ENCODE measurements around the gene ALLC. TPM values are rescaled to one million over a fixed set of nuclear protein-coding genes. Genes with fewer than 3 reads are reported as not detected.

The ALLC gene
- total RNA-seq, 1 donor from 2014 or later: not detected

DNA sequence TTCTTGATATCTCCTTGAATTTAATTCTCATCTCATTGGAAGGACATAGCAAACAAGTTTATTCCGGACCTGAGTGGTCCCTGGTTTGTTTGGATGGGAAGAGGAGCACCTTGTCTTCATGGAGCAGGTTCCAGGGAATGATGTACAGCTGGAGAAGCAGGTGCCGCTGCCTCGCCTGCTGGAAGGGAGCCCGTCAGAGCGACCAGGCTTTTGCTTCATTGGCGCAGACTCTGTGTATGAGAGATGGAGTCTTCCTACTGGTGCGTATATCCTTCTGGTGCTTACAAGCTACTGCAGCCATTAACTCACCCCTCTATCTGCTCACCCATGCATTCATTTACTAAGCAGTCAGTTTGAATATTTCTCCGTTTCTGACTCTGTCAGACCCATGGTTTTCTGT is 11.6 kb upstream of the ALLC start:
- Histone ChIP-seq H3K4me1 (ENCODE audit: control insufficient read depth in 3 of 3, insufficient read depth in 3 of 3, low read length in 3 of 3) (peaks cover under 1 to 8% (median 6%) of the 10 kb centered on the region in 3 donors), H3K27ac (ENCODE audit: low read depth, low read length) (no peak overlapping the region), H3K27me3 (ENCODE audit: control insufficient read depth in 3 of 3, insufficient read depth in 3 of 3, low read length in 3 of 3) (peaks cover 4 to 14% (median 7%) of the 10 kb centered on the region in 3 donors), H3K9ac (ENCODE audit: low read depth in 1 of 3, low read length in 3 of 3) (no peak overlapping the region), H3K9me3 (ENCODE audit: control insufficient read depth in 3 of 3, low read length in 3 of 3) (no peaks in the 10 kb centered on the region), H3K4me3 (ENCODE audit: low read length in 3 of 3) (no peak overlapping the region), H3K36me3 (ENCODE audit: control insufficient read depth in 3 of 3, insufficient read depth in 3 of 3, low read length in 3 of 3) (no peaks in the 10 kb centered on the region)

DNA sequence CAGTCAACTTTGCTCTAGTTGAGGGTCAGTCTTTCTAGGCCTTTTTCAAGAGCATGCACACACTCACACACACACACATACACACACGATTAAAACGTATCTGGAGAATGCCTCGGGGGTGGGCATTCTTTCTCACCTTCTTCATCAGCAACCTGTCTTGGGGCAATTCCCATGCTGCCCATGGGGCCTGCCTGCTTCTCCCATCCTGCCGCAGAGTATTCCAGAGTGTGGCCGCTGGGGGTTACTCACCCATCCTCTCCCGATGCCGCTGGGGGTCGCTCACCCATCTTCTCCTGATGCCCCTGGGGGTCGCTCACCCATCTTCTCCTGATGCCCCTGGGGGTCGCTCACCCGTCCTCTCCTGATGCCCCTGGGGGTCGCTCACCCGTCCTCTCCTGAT is 10.8 kb upstream of the ALLC start:
- Histone ChIP-seq H3K9me3 (ENCODE audit: control insufficient read depth in 3 of 3, low read length in 3 of 3) (no peaks in the 10 kb centered on the region), H3K36me3 (ENCODE audit: control insufficient read depth in 3 of 3, insufficient read depth in 3 of 3, low read length in 3 of 3) (no peaks in the 10 kb centered on the region), H3K27ac (ENCODE audit: low read depth, low read length) (no peak overlapping the region), H3K4me3 (ENCODE audit: low read length in 3 of 3) (no peak overlapping the region), H3K27me3 (ENCODE audit: control insufficient read depth in 3 of 3, insufficient read depth in 3 of 3, low read length in 3 of 3) (peaks cover 4 to 21% (median 14%) of the 10 kb centered on the region in 3 donors), H3K9ac (ENCODE audit: low read depth in 1 of 3, low read length in 3 of 3) (no peak overlapping the region), H3K4me1 (ENCODE audit: control insufficient read depth in 3 of 3, insufficient read depth in 3 of 3, low read length in 3 of 3) (peaks cover 8 to 14% (median 14%) of the 10 kb centered on the region in 3 donors)

DNA sequence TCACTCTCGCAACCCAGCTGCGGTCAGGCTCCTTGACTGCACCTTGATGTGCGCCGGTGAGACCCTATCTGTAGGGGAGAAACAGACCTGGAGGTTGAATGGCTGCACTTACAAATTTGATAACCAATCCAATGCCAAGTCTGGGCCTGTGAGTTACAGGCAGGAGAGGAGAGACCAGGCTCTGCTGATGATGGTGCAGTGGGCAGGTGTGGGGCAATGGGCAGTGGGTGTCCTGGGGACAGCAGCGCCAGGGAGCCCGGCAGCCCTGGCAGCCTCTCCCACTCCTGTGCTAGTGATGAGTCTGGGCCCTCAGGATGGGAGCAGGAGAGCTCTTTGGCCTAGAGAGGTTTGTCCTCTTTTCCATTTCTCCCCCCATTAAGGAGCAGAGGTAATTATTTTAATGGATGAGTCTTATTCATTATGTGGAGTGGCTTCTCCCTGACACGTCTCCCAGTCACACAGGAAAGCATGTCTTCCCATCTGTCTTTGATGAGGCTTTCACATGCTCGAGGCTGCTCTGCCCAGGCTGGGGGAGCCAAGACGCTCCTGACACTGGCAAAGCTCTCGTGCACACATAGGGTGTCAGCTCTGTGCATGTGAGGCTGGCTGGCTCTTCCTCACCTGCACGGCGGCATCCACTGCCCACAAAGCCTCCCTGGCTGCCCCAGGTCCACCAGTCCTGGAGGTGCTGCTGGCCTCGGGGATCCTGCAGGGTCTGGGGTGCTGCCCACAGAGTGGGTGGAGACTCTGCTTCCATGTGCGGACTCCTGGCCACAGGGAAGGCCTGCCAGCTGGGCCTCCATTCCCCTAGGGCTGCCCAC is 10.0 kb upstream of the ALLC start:
- Histone ChIP-seq H3K27ac (ENCODE audit: low read depth, low read length) (no peak overlapping the region), H3K9me3 (ENCODE audit: control insufficient read depth in 3 of 3, low read length in 3 of 3) (no peaks in the 10 kb centered on the region), H3K36me3 (ENCODE audit: control insufficient read depth in 3 of 3, insufficient read depth in 3 of 3, low read length in 3 of 3) (no peaks in the 10 kb centered on the region), H3K4me1 (ENCODE audit: control insufficient read depth in 3 of 3, insufficient read depth in 3 of 3, low read length in 3 of 3) (peaks cover 9 to 15% (median 14%) of the 10 kb centered on the region in 3 donors), H3K4me3 (ENCODE audit: low read length in 3 of 3) (no peak overlapping the region), H3K27me3 (ENCODE audit: control insufficient read depth in 3 of 3, insufficient read depth in 3 of 3, low read length in 3 of 3) (peaks cover 4 to 27% (median 19%) of the 10 kb centered on the region in 3 donors), H3K9ac (ENCODE audit: low read depth in 1 of 3, low read length in 3 of 3) (no peak overlapping the region)

DNA sequence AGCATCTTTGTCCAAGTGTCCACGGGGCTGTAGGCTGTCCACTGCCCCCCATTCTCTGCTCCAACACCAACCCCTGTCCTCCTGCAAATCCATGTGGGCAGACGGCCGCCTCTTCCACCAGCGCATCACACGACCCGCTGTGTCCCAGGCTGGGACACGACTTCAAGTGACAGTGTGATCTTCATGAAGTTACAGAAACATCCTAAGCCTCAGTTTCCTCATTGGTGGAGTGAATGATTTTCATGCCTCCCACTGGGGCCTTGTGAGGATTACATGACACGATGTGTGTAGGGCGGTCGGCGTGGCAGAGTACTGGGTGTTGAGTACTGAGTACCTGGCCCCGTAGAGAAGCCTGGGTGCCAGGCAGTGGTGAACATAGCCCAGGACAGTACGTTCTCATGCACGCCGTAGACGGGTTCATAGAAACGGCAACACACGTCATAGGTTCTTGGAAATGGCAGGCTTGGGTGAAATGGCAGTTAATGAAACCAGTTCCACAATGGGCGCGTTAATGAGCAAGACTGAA is 9.3 kb upstream of the ALLC start:
- Histone ChIP-seq H3K27ac (ENCODE audit: low read depth, low read length) (no peak overlapping the region), H3K9me3 (ENCODE audit: control insufficient read depth in 3 of 3, low read length in 3 of 3) (no peaks in the 10 kb centered on the region), H3K27me3 (ENCODE audit: control insufficient read depth in 3 of 3, insufficient read depth in 3 of 3, low read length in 3 of 3) (peaks cover 4 to 29% (median 24%) of the 10 kb centered on the region in 3 donors), H3K4me3 (ENCODE audit: low read length in 3 of 3) (no peak overlapping the region), H3K36me3 (ENCODE audit: control insufficient read depth in 3 of 3, insufficient read depth in 3 of 3, low read length in 3 of 3) (no peaks in the 10 kb centered on the region), H3K4me1 (ENCODE audit: control insufficient read depth in 3 of 3, insufficient read depth in 3 of 3, low read length in 3 of 3) (peaks cover 9 to 15% (median 14%) of the 10 kb centered on the region in 3 donors), H3K9ac (ENCODE audit: low read depth in 1 of 3, low read length in 3 of 3) (no peak overlapping the region)

DNA sequence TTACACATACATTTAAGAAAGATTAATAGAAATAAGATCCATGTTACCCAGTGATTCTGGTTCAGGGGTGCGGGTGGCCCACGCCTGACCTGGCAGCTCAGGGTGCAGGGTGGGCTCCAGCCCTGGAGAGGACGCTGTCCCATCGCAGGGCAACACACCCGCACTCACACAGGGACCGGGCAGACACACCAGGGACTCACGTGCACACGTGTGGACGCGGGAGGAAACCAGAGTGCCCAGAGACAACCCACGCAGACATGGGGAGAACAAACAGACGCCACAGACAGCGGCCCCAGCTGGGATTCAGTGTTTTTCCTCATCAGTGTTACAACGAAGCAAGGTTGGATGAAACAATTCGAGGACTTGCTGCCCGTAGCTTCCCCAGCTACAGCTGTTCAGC is 8.4 kb upstream of the ALLC start:
- Histone ChIP-seq H3K27me3 (ENCODE audit: control insufficient read depth in 3 of 3, insufficient read depth in 3 of 3, low read length in 3 of 3) (peaks cover 4 to 31% (median 29%) of the 10 kb centered on the region in 3 donors), H3K36me3 (ENCODE audit: control insufficient read depth in 3 of 3, insufficient read depth in 3 of 3, low read length in 3 of 3) (no peaks in the 10 kb centered on the region), H3K9me3 (ENCODE audit: control insufficient read depth in 3 of 3, low read length in 3 of 3) (no peaks in the 10 kb centered on the region), H3K9ac (ENCODE audit: low read depth in 1 of 3, low read length in 3 of 3) (no peak overlapping the region), H3K4me1 (ENCODE audit: control insufficient read depth in 3 of 3, insufficient read depth in 3 of 3, low read length in 3 of 3) (peaks cover 9 to 15% (median 14%) of the 10 kb centered on the region in 3 donors), H3K4me3 (ENCODE audit: low read length in 3 of 3) (no peak overlapping the region), H3K27ac (ENCODE audit: low read depth, low read length) (no peak overlapping the region)

DNA sequence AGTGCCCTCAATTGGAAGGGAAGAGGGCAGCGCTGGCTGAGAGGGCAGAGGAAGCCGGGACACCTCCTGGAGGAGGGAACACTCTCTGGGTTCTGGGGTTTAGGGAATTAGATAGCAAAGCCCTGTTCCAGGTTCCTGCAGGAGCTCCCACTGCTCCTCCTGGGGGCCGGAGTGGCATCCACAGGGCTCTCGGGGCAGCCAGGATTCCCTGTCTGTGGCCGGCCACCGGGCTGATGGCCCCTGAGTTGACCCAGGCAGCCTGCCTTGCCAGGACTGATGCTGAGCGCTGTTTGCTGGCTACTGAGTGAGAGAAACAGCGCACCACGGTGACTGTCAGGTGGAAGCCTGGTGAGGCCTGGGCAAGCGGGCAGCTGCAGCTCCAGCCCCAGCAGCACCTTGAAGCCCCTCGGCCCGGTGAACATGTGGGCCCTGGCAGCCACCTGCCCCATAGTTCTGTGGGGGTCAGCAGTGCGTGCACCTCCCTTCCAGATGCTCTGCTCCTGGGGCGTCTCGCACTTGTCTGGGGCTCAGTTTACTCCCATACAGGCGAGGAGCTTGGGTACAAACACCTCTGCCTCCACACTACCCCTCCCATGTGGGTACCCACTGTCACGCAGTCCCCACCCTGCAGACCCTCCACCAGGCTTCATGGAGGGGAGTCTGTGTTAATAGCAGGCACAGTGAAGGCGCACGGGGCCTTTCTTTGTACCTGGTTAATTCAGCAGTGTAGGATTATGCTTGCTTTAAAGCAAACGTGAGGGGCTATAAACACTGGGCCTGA is 7.7 kb upstream of the ALLC start:
- peaks cover 4 to 34% (median 29%) of the 10 kb centered on the region in 3 donors for H3K27me3 ChIP-seq (ENCODE audit: control insufficient read depth in 3 of 3, insufficient read depth in 3 of 3, low read length in 3 of 3)
- peaks cover 9 to 15% (median 14%) of the 10 kb centered on the region in 3 donors for H3K4me1 ChIP-seq (ENCODE audit: control insufficient read depth in 3 of 3, insufficient read depth in 3 of 3, low read length in 3 of 3)
- no peak overlapping the region for H3K27ac ChIP-seq (ENCODE audit: low read depth, low read length)
- no peaks in the 10 kb centered on the region for H3K36me3 ChIP-seq (ENCODE audit: control insufficient read depth in 3 of 3, insufficient read depth in 3 of 3, low read length in 3 of 3)
- H3K4me3 ChIP-seq (ENCODE audit: low read length in 3 of 3): no peak overlapping the region
- H3K9me3 ChIP-seq (ENCODE audit: control insufficient read depth in 3 of 3, low read length in 3 of 3): no peaks in the 10 kb centered on the region
- H3K9ac ChIP-seq (ENCODE audit: low read depth in 1 of 3, low read length in 3 of 3): no peak overlapping the region

DNA sequence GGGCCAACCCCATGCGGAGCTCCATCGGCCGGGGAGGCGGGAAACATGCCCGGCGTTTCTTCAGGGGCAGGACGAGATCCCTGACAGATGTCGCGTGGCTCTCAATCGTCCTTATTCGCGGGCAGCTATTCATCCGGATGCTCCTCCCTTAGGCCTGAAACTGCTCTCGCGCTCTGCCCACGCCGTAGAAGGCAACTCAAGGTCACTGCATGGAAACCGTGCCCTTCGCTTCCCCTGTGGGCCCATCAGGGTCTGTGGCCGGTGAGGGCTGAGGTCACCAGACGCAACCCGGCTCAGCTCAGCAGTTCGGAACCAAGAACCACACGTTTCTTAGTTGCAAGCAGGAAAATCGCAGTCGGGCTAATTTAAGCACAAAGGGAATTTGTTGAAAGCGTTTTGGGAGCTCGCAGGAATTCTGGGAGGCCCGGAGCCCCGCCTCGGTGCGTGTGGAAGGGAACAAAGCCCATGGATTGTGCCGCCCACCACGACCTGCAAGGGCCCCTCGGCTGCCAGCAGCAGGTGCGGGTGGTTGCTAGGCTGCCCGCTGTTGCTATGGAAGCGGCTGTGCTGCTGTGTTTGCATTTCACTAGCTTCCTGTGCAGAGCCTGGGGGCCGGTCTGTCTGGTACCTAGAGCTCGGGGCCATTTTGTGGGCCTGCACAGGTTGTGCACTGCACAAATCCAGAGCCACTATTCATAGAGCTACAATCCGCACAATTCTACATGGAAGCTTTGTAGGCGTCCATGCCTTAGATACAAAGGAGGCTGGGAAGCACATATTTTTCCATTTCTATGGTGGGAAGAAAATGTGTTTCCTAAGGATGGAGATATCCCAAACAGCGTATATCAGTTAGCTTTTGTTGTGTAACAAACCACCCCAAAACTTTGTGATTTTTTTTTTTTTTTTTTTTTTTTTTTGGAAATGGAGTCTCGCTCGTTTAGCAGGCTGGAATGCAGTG is 6.0 kb upstream of the ALLC start:
- H3K9ac ChIP-seq (ENCODE audit: low read depth in 1 of 3, low read length in 3 of 3): peak overlapping the region in 2 of 3 donors; percentile 57 to 63
- H3K4me1 ChIP-seq (ENCODE audit: control insufficient read depth in 3 of 3, insufficient read depth in 3 of 3, low read length in 3 of 3): peaks cover 9 to 15% (median 14%) of the 10 kb centered on the region in 3 donors
- peak overlapping the region; percentile 54 to 70 (median 60) for H3K4me3 ChIP-seq (ENCODE audit: low read length in 3 of 3)
- peaks cover 4 to 34% (median 29%) of the 10 kb centered on the region in 3 donors for H3K27me3 ChIP-seq (ENCODE audit: control insufficient read depth in 3 of 3, insufficient read depth in 3 of 3, low read length in 3 of 3)
- no peaks in the 10 kb centered on the region for H3K9me3 ChIP-seq (ENCODE audit: control insufficient read depth in 3 of 3, low read length in 3 of 3)
- no peaks in the 10 kb centered on the region for H3K36me3 ChIP-seq (ENCODE audit: control insufficient read depth in 3 of 3, insufficient read depth in 3 of 3, low read length in 3 of 3)
- H3K27ac ChIP-seq (ENCODE audit: low read depth, low read length): peak overlapping the region; percentile 44

DNA sequence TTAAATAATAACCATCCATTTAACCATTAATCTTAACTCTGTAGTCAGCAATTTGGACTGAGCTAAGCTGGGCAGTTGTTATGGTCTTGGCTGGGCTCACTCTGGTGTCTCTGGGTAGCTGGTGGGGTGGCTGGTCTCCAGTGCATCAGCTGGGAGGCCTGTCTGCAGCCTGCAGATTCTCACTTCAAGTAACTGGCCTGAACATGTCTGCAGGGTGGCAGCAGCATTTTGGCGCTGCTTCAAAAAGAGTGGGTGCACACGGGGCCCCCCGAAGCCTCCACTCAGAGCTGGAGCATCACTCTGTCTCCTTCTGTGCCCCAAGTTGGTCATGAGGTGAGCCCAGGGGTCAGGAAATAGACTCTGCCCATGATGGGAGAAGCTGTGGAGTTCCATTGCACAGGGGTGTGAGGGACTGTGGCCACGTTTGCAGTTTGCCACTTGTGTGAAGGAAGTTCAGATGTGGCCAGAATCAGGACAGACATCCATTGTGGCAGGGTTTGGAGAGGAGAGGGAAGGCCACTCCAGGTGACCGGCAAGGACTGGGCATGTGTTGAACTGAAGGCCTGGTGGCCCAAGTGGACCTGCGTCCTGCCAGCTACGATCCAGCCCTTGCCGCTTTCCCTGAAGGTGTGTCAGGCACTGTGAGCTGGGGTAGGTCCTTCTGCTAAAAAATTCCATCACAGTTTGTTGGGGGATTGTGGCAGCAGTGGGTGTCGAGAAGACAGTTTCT is 4.9 kb upstream of the ALLC start:
- H3K27me3 ChIP-seq (ENCODE audit: control insufficient read depth in 3 of 3, insufficient read depth in 3 of 3, low read length in 3 of 3): peaks cover 4 to 34% (median 28%) of the 10 kb centered on the region in 3 donors
- H3K4me3 ChIP-seq (ENCODE audit: low read length in 3 of 3): no peak overlapping the region
- peaks cover 9 to 15% (median 14%) of the 10 kb centered on the region in 3 donors for H3K4me1 ChIP-seq (ENCODE audit: control insufficient read depth in 3 of 3, insufficient read depth in 3 of 3, low read length in 3 of 3)
- H3K9me3 ChIP-seq (ENCODE audit: control insufficient read depth in 3 of 3, low read length in 3 of 3): no peaks in the 10 kb centered on the region
- no peak overlapping the region for H3K9ac ChIP-seq (ENCODE audit: low read depth in 1 of 3, low read length in 3 of 3)
- H3K36me3 ChIP-seq (ENCODE audit: control insufficient read depth in 3 of 3, insufficient read depth in 3 of 3, low read length in 3 of 3): no peaks in the 10 kb centered on the region
- no peak overlapping the region for H3K27ac ChIP-seq (ENCODE audit: low read depth, low read length)

DNA sequence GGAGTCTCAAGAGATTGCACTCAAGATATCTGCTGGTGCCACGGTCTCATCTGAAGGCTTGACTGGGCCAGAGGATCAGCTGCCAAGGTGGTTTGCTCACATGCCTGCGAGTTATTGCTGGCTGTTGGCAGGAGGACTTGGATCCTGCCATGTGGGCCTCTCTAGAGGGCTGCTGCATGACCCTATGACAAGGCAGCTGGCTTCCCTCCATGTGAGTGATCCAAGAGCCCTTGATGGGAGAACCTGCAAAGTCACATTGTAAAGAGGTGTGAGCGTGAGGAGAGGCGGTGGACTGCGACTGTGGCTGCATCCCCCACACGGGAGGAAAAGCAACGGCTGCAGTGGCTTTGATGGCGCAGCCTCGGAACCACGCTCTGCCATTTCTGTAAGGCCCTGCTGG is 4.0 kb upstream of the ALLC start:
- H3K9ac ChIP-seq (ENCODE audit: low read depth in 1 of 3, low read length in 3 of 3): no peak overlapping the region
- peaks cover 0 to 31% (median 22%) of the 10 kb centered on the region in 3 donors for H3K27me3 ChIP-seq (ENCODE audit: control insufficient read depth in 3 of 3, insufficient read depth in 3 of 3, low read length in 3 of 3)
- H3K27ac ChIP-seq (ENCODE audit: low read depth, low read length): no peak overlapping the region
- no peaks in the 10 kb centered on the region for H3K9me3 ChIP-seq (ENCODE audit: control insufficient read depth in 3 of 3, low read length in 3 of 3)
- no peaks in the 10 kb centered on the region for H3K36me3 ChIP-seq (ENCODE audit: control insufficient read depth in 3 of 3, insufficient read depth in 3 of 3, low read length in 3 of 3)
- peaks cover 10 to 18% (median 14%) of the 10 kb centered on the region in 3 donors for H3K4me1 ChIP-seq (ENCODE audit: control insufficient read depth in 3 of 3, insufficient read depth in 3 of 3, low read length in 3 of 3)
- H3K4me3 ChIP-seq (ENCODE audit: low read length in 3 of 3): no peak overlapping the region
